SK-N-MC (cell line): ENCODE results near the gene FAM110D.

ENCODE experiments used
- DNase-seq: peaks from one replicate; pipeline ENCODE4 v3.0.0-alpha.2; 2011; ENCODE audit warnings: low read depth, low spot score
- H3K27ac ChIP-seq: fragments of 200-600 bp; sonication (generic); 2 replicates; pipeline ENCODE4 v1.5.1; 2016; ENCODE audit warnings: mixed run types
- H3K36me3 ChIP-seq: fragments of 200-600 bp; sonication (generic); 2 replicates; pipeline ENCODE4 v1.6.1; 2017; ENCODE audit warnings: antibody characterized with exemption, low read length, mixed read lengths; ENCODE audit not compliant: insufficient read depth
- H3K4me3 ChIP-seq: fragments of 200-600 bp; sonication (generic); 2 replicates; pipeline ENCODE4 v1.5.1; 2016
- H3K9ac ChIP-seq: fragments of 200-600 bp; sonication (generic); 2 replicates; pipeline ENCODE4 v1.8.0; 2017; ENCODE audit warnings: mixed run types, mixed read lengths; ENCODE audit not compliant: insufficient read length
- H3K9me3 ChIP-seq: fragments of 200-600 bp; sonication (generic); 2 replicates; pipeline ENCODE4 v1.6.1; 2017; ENCODE audit warnings: low read depth, mild to moderate bottlenecking, antibody characterized with exemption, low read length, moderate library complexity, mixed read lengths
- EZH2 ChIP-seq: fragments of 200-600 bp; sonication (generic); IDR thresholded peaks from one replicate; pipeline ENCODE4 v1.6.1; 2017; ENCODE audit warnings: antibody characterized with exemption
- FOXP2 ChIP-seq: optimal IDR thresholded peaks from 2 replicates; pipeline ENCODE3; 2011; ENCODE audit warnings: mild to moderate bottlenecking, moderate library complexity; ENCODE audit not compliant: insufficient read depth; ENCODE audit errors: extremely low read length, control extremely low read depth
- POLR2AphosphoS5 ChIP-seq: IDR thresholded peaks from 2 replicates; pipeline ENCODE4 v1.6.1; 2012; ENCODE audit warnings: mild to moderate bottlenecking, low read depth, low read length, borderline replicate concordance

Gene FAM110D

DNA sequence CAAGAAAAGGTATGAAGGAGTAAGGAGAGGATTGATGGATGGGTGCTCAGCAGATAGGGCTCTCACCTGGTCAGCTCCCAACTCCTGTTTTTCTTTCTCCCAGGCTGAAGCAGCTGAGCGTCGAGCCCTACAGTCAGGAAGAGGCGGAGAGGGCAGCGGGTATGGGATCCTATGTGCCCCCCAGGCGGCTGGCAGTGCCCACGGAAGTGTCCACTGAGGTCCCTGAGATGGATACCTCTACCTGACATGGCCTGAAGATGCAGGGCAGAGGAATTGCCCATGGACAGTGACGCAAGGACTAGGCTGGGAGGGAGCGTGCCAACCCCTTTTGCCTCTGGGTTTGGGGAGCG is 11.6 kb downstream of the FAM110D start:
- Histone ChIP-seq H3K27ac (no peak overlapping the region), H3K9ac (peak overlapping the region; percentile 92), H3K36me3 (no peaks in the 10 kb centered on the region; the same call in 1 of the 2 replicates), H3K9me3 (no peaks in the 10 kb centered on the region), H3K4me3 (peak overlapping the region; percentile 91)
- TF ChIP-seq EZH2 (no peak), FOXP2 (no peak), POLR2AphosphoS5 (no peak)
- DNase-seq: no peak

- Histone ChIP-seq H3K36me3 (no peaks in the 10 kb centered on the region; the same call in 1 of the 2 replicates), H3K27ac (no peak within 1 kb of the TSS), H3K9me3 (no peaks in the 10 kb centered on the region), H3K9ac (peak within 1 kb of the TSS; percentile 92), H3K4me3 (peak within 1 kb of the TSS; percentile 91)
- TF ChIP-seq EZH2: no peak
- no peak for TF ChIP-seq FOXP2
- TF ChIP-seq POLR2AphosphoS5: no peak
- DNase-seq: no peak
These were observed 12.5 kb downstream of the FAM110D start, which contains the start of gene ZNF593OS for GRCh38 chr1:26171084-26172072. Gene ZNF593OS, minus strand, starts transcription at chr1:26171832. Its CDS starts 171 bp downstream, at chr1:26171661.

DNA sequence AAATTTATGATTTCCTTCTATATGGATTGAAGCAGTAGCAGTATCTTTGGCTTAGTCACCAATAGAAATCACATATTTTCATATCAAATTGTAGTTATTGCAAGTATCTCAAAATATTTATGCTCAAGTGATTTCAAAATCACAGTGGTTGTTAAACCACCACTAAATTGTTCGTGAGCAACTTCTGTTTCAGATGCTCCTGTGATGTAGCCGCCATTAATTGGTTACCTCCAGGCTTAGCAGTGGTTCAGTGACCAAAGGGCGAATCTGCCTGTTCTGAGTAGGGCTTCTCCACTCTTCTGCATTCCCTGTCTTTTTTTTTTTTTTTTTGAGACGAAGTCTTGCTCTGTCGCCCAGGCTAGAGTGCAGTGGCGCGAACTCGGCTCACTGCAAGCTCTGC is 16.5 kb downstream of the FAM110D start:
- DNase-seq: no peak
- H3K4me3 ChIP-seq: no peak overlapping the region
- no peak overlapping the region for H3K27ac ChIP-seq
- no peaks in the 10 kb centered on the region for H3K9me3 ChIP-seq
- no peaks in the 10 kb centered on the region; the same call in 1 of the 2 replicates for H3K36me3 ChIP-seq
- H3K9ac ChIP-seq: no peak overlapping the region
- TF ChIP-seq FOXP2 (no peak), EZH2 (no peak), POLR2AphosphoS5 (no peak)

DNA sequence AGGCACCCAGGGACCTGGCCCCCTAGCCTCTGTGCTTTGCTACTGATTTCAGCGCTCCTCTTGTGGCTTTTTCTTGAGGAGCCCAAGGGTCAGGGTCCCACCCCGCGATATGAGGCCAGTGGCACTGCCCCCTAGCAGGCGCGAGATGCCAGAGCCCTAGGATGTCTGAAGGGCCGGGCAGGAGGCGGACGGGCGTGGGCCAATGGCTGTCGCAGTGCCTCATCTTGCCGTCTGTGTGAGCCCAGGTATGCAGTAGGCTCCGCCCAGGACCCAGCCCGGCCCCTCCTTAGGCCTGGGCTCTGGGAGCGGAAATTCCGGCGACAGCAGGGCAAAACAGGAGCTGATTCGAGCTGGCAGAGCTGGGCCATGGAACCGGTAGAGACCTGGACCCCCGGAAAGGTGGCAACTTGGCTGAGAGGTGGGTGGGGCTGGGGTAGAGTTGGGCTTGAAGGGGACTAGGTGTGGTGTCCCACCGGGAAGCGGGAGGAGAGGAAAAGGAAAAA is 18.4 kb downstream of the FAM110D start, which contains the start of gene CNKSR1:
Gene CNKSR1, plus strand, starts transcription at position 310 of the 503 bp plus-strand sequence. Its CDS starts 57 bp downstream, at position 367.
- H3K9me3 ChIP-seq: no peaks in the 10 kb centered on the region
- TF ChIP-seq POLR2AphosphoS5: no peak
- TF ChIP-seq FOXP2: no peak
- no peak for TF ChIP-seq EZH2
- no peak within 1 kb of the TSS for H3K4me3 ChIP-seq
- no peak within 1 kb of the TSS for H3K9ac ChIP-seq
- no peak for DNase-seq
- no peaks in the 10 kb centered on the region for H3K36me3 ChIP-seq
- no peak within 1 kb of the TSS for H3K27ac ChIP-seq

DNA sequence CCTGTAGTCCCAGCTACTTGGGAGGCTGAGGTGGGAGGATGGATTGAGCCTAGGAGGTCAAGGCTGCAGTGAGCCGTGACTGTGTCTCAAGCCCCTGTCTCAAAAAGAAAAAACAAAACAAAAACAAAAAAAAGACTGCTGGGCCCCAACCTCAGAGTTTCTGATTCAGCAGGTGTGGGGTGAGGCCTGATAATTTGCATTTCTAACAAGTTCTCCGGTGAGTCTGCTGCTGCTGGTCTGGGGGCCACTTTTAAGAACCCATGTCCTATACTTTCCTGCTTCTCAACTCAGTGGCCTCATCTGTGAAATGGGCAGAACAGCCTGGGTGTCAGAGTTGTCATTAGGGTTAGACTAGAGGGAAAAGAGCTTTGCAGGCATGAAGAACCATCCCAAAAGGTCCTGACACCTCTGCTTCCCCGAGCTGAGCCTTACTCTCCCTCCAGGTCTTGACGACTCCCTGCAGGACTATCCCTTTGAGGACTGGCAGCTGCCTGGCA is 21.2 kb downstream of the FAM110D start:
- no peak for DNase-seq
- TF ChIP-seq POLR2AphosphoS5 (no peak), EZH2 (no peak), FOXP2 (no peak)
- Histone ChIP-seq H3K9me3 (no peaks in the 10 kb centered on the region), H3K9ac (no peak overlapping the region), H3K4me3 (no peak overlapping the region), H3K27ac (no peak overlapping the region), H3K36me3 (no peaks in the 10 kb centered on the region)

DNA sequence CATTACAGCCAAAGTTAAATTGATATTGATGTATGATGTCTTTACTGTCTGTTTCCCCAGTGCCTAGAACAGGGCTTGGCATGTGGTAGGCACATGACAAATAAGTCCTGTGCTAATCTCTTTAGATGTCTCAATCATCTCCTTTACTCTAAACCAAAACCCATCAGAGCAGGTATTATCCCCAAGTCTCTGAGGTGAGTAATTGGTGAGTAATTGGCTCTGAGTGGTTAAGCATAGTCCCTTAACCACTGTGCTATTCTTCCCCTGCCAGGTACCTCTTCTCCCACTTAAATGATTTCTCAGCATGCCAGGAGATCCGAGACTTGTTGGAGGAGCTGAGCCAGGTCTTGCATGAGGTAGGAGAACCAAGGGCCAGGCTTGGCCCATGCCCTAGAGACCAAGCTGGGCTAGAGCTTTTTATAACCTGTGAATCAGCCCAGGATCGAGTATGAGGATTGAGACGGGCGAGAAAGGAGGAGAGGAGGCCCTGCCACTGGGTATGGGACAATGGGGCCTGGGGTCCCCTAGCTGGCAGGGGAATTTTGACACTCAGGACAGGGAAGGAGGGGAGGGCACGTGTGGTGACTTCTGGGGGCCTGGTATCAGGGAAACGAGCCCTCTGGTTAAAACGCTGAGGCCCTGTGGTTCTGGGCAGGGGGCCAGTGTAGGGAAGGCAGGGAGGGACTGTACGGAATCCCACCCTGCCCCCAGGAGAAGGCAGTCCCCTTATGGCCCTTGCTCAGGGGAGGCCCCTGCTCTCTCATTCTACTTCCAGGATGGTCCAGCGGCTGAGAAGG is 22.9 kb downstream of the FAM110D start:
- Histone ChIP-seq H3K4me3 (no peak overlapping the region), H3K9ac (no peak overlapping the region), H3K9me3 (no peaks in the 10 kb centered on the region), H3K36me3 (no peaks in the 10 kb centered on the region), H3K27ac (no peak overlapping the region)
- DNase-seq: no peak
- no peak for TF ChIP-seq FOXP2
- no peak for TF ChIP-seq EZH2
- no peak for TF ChIP-seq POLR2AphosphoS5

DNA sequence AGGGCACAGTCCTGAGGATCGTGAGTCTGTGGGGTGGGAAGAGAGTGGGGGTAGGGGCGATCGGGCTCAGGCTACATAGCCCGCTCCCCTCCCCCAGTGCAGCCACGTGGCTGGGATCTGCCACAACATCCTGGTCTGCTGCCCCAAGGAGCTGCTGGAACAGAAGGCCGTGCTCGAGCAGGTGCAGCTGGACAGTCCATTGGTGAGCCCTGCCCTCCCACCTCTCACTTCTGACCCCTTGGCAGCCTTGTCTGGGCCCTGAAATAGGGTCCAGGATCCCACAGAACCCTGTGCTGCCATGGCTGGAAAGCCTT is 23.5 kb downstream of the FAM110D start:
- Histone ChIP-seq H3K9ac (no peak overlapping the region), H3K4me3 (no peak overlapping the region), H3K36me3 (no peaks in the 10 kb centered on the region), H3K9me3 (no peaks in the 10 kb centered on the region), H3K27ac (no peak overlapping the region)
- TF ChIP-seq EZH2 (no peak), POLR2AphosphoS5 (no peak), FOXP2 (no peak)
- no peak for DNase-seq

DNA sequence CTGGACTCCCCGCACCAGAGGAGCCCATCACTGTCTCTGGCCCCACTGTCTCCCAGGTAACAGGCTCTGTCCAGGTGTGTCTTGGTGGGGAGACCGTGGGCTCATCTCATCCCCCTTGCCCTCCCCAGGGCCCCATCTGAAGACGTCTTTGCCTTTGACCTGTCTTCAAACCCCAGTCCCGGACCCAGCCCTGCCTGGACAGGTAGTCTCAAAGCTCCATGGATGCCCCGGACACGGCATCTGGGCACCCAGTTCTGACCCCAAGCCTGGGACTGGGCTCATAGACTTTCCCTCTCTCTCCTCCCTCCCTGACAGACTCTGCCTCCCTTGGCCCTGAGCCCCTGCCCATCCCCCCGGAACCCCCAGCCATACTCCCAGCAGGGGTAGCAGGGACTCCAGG is 25.2 kb downstream of the FAM110D start:
- Histone ChIP-seq H3K9me3 (no peaks in the 10 kb centered on the region), H3K4me3 (no peak overlapping the region), H3K9ac (no peak overlapping the region), H3K36me3 (no peaks in the 10 kb centered on the region), H3K27ac (no peak overlapping the region)
- DNase-seq: no peak
- TF ChIP-seq FOXP2: no peak
